22Rv1 (cell line): ENCODE results near the gene ACKR3.

Source experiments
- H3K27ac ChIP-seq: fragments of 450-650 bp; 2 replicates; pipeline ENCODE4 v1.5.1; 2017
- ZFX ChIP-seq: fragments of 450-650 bp; IDR thresholded peaks from 2 replicates; pipeline ENCODE4 v1.6.1; 2017; ENCODE audit warnings: antibody characterized with exemption, borderline replicate concordance
- TF ChIP-seq, protein P1 (sequence below): fragments of 450-650 bp; IDR thresholded peaks from 2 replicates; pipeline ENCODE4 v1.5.1; 2017; ENCODE audit warnings: mild to moderate bottlenecking

The ACKR3 gene

DNA sequence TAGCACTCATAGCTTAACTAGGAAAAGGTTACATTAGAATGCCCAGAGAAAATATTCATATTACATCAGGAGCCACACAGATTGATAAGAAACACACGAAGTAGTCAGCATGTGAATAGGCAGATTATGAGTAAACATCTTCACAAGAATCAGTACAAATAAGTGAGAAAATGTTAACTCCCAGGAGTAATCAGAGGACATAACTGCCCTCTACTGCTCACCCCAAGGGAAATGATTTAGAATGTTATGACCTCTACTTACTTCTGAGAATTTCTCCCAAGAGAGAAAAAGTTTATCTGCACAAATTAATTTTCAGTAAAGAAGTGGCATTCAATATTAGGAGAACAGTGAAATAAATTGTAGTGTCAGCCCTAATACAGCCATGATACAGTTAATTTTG is 39.1 kb upstream of the ACKR3 start:
- TF ChIP-seq ZFX = no peak
- TF ChIP-seq, protein P1, sequence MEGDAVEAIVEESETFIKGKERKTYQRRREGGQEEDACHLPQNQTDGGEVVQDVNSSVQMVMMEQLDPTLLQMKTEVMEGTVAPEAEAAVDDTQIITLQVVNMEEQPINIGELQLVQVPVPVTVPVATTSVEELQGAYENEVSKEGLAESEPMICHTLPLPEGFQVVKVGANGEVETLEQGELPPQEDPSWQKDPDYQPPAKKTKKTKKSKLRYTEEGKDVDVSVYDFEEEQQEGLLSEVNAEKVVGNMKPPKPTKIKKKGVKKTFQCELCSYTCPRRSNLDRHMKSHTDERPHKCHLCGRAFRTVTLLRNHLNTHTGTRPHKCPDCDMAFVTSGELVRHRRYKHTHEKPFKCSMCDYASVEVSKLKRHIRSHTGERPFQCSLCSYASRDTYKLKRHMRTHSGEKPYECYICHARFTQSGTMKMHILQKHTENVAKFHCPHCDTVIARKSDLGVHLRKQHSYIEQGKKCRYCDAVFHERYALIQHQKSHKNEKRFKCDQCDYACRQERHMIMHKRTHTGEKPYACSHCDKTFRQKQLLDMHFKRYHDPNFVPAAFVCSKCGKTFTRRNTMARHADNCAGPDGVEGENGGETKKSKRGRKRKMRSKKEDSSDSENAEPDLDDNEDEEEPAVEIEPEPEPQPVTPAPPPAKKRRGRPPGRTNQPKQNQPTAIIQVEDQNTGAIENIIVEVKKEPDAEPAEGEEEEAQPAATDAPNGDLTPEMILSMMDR = no peak
- no peak overlapping the region for H3K27ac ChIP-seq

DNA sequence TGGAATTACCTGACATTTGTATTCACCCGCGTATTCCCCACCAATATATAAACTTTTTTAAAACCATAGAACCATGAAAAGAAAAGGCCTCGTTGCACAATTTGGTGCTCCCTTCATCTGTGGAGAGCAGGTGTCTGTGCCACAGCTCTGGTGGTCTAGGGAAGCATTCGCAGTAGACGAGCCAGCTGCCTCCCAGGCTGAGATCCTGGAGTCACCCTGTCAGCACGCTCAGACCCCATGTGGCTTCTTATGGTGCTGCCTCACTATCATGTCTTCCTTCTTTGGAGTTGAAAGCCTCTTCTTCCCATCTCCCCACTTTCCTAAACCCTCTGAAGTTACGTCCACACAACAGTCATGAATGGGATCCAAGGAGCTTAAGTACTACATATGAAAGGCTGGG is 38.4 kb upstream of the ACKR3 start:
- TF ChIP-seq, protein P1 = no peak
- TF ChIP-seq ZFX = no peak
- H3K27ac ChIP-seq = no peak overlapping the region

DNA sequence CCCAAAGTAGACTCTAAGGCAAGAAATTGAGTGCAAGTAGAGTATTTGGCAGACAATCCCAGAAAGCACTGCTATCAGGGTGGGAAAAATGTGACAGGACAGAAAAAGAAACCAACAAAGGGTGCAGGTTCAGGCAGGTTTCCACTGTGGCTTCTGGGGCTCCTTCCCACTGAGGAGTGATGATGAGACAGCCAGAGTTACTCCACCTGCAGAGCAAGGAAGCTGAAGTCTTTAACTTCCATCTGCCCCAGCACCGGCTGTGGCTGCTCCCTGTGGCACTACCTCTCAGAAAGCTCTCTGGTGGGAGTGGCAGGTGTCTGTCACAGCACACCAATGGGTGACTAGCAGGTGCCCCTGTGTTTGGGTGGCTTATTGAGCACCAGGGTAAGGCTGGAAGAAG is 37.6 kb upstream of the ACKR3 start:
- TF ChIP-seq, protein P1 = no peak
- no peak for TF ChIP-seq ZFX
- no peak overlapping the region for H3K27ac ChIP-seq

DNA sequence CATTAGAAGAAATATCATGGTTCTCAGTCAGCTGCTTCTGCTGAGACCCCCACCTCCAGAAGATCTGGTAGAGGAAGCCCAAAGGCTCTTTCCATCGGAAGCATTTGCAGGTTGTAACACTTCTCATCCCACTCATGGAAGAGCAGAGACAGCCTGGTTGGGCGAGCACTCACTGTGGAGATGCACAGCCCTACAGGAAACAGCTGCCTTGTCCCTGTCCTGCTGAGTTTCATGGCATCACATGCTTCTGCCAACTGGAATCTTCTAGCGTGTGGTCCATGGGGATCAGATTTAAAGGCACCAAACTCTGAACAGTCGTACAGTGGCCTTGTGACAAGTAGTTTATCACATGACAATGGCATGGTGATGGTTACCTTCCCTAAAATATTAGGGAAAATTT is 36.3 kb upstream of the ACKR3 start:
- no peak overlapping the region for H3K27ac ChIP-seq
- no peak for TF ChIP-seq ZFX
- TF ChIP-seq, protein P1 = no peak

DNA sequence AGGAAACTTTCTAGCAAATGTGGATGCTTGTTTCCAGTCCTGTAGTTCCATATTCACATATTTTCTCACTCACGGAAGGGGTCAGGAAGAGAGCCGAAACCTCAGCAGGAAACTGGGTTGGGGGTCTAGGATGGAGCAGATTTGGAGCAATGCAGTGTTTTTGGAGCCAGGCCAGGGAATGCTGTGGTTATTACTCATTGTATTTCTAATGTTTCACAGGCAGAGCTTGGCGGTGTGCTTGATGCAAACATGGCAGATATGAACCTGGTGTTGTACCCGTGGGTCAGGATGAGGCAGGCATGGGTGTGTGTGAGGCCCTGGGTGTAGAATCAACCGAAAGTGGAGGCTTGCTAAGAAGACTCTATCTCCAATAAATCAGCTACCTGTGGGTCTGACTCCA is 34.6 kb upstream of the ACKR3 start:
- no peak overlapping the region for H3K27ac ChIP-seq
- no peak for TF ChIP-seq ZFX
- TF ChIP-seq, protein P1 = no peak

DNA sequence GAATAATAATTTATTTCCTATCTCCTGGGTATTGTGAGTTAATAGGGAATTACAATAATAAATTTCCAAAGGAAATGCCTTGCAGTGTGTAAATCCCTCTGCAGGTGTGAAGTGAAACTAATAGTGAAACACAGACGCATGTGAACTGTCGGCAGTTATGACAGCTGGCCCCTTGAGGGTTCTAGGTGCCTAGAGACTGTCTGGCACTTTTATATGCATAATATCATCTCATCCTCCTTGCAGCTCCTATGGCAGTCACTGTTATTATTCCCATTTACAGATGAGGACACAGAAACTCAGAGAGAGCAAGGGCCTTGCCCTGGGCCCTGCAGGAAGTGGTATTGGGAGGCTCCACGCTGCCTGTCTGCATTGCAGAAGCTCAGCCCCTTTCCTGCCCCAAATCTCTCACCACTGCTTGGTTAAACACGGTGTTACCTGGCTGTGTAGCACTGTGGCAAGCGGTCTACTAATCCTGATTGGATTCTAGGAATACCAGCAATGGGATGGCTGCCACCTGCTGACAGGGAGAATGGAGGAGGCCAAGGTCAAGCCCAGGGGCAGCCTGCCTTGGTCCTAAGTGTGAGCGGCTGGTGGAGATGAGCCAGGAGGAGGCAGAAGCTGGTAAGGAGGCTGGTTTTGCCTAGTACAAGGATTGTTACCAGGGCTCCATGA is 32.8 kb upstream of the ACKR3 start:
- H3K27ac ChIP-seq = no peak overlapping the region
- TF ChIP-seq, protein P1 = no peak
- no peak for TF ChIP-seq ZFX

DNA sequence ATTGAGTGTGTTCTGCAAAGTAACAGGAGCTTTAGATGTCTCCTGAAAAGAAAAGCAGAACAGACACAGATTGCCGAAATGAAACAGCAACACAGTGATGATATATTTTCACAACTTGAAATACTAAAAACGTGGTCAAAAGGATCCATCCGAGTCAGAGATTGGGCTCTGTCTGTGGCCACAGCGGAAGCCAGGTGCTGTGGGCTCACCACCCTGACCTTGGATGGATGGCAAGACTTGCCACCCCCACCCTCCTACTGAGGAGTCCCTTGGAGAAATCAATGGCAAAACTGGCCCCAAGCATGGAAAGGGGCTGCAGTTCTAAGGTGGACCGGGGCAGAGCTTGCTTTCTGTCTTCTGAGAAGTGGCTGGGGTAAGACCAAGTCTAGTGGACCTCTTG is 31.4 kb upstream of the ACKR3 start:
- no peak for TF ChIP-seq ZFX
- TF ChIP-seq, protein P1 = no peak
- H3K27ac ChIP-seq = no peak overlapping the region
